GM10847 (cell line): ENCODE results near the gene ARNT2.

Source experiments
- POLR2A ChIP-seq: IDR thresholded peaks from 2 replicates; pipeline ENCODE4 v1.6.1; 2011; ENCODE audit not compliant: insufficient read length; ENCODE audit errors: extremely low read depth

ARNT2 gene

GRCh38 chr15:80584561-80584964 lies 180.4 kb downstream of the ARNT2 start:
- TF ChIP-seq POLR2A = no peak

- no peak for TF ChIP-seq POLR2A
Measured at GRCh38 chr15:80584973-80585525, 180.9 kb downstream of the ARNT2 start.

- no peak for TF ChIP-seq POLR2A
Measured at GRCh38 chr15:80585544-80586018, 181.4 kb downstream of the ARNT2 start.

GRCh38 chr15:80586161-80586560 lies 182.0 kb downstream of the ARNT2 start:
- no peak for TF ChIP-seq POLR2A

- no peak for TF ChIP-seq POLR2A
Measured at GRCh38 chr15:80587007-80587406, 182.8 kb downstream of the ARNT2 start.

GRCh38 chr15:80587816-80588456 lies 183.8 kb downstream of the ARNT2 start:
- no peak for TF ChIP-seq POLR2A

GRCh38 chr15:80588801-80589200 lies 184.6 kb downstream of the ARNT2 start:
- TF ChIP-seq POLR2A = no peak

- no peak for TF ChIP-seq POLR2A
Measured at GRCh38 chr15:80590761-80591355, 186.7 kb downstream of the ARNT2 start.

GRCh38 chr15:80591471-80591870 lies 187.3 kb downstream of the ARNT2 start:
- TF ChIP-seq POLR2A = no peak

- TF ChIP-seq POLR2A = no peak
Measured at GRCh38 chr15:80591938-80592825, 188.0 kb downstream of the ARNT2 start.

- TF ChIP-seq POLR2A = no peak
Measured at GRCh38 chr15:80593486-80594030, 189.4 kb downstream of the ARNT2 start.

GRCh38 chr15:80594091-80594889 lies 190.1 kb downstream of the ARNT2 start:
- no peak for TF ChIP-seq POLR2A

- no peak for TF ChIP-seq POLR2A
Measured at GRCh38 chr15:80595396-80595795, 191.2 kb downstream of the ARNT2 start.

- TF ChIP-seq POLR2A = no peak
Measured at GRCh38 chr15:80596521-80596976, 192.4 kb downstream of the ARNT2 start.
